ENCODE measurements around the gene THY1.

Gene THY1

GRCh38 chr11:119424276-119424675 is 1.3 kb upstream of the THY1 start:
- Histone ChIP-seq H3K27me3 (peaks cover 63% of the 10 kb centered on the region), H3K27ac (no peak overlapping the region), H3K36me3 (no peaks in the 10 kb centered on the region), H3K4me1 (ENCODE audit: control insufficient read depth in 1 of 2, insufficient read depth in 1 of 2, low read depth in 1 of 2, low read length in 1 of 2) (no peaks in the 10 kb centered on the region), H3K9me3 (no peaks in the 10 kb centered on the region), H3K4me3 (ENCODE audit: low read depth in 1 of 2, low read length in 1 of 2) (no peak overlapping the region)
- TF ChIP-seq CTCF (IDR thresholded peaks at IDR 0.05), result no peak

GRCh38 chr11:119423509-119424254 is 710 bp upstream of the THY1 start:
- no peak overlapping the region for H3K27ac ChIP-seq
- TF ChIP-seq CTCF (IDR thresholded peaks at IDR 0.05), result no peak
- no peaks in the 10 kb centered on the region for H3K9me3 ChIP-seq
- peaks cover 63% of the 10 kb centered on the region for H3K27me3 ChIP-seq
- no peaks in the 10 kb centered on the region for H3K36me3 ChIP-seq
- H3K4me1 ChIP-seq (ENCODE audit: control insufficient read depth in 1 of 2, insufficient read depth in 1 of 2, low read depth in 1 of 2, low read length in 1 of 2), result no peaks in the 10 kb centered on the region
- H3K4me3 ChIP-seq (ENCODE audit: low read depth in 1 of 2, low read length in 1 of 2), result no peak overlapping the region

- no peak overlapping the region for H3K27ac ChIP-seq
- no peaks in the 10 kb centered on the region for H3K36me3 ChIP-seq
- H3K4me3 ChIP-seq (ENCODE audit: low read depth in 1 of 2, low read length in 1 of 2), result no peak overlapping the region
- no peak for TF ChIP-seq CTCF (IDR thresholded peaks at IDR 0.05)
- H3K9me3 ChIP-seq, result no peaks in the 10 kb centered on the region
- H3K4me1 ChIP-seq (ENCODE audit: control insufficient read depth in 1 of 2, insufficient read depth in 1 of 2, low read depth in 1 of 2, low read length in 1 of 2), result no peaks in the 10 kb centered on the region
- peaks cover 63% of the 10 kb centered on the region for H3K27me3 ChIP-seq
Measured at GRCh38 chr11:119421941-119422808, 797 bp downstream of the THY1 start.

GRCh38 chr11:119421351-119421750 is 1.6 kb downstream of the THY1 start:
- TF ChIP-seq CTCF (IDR thresholded peaks at IDR 0.05), result no peak
- Histone ChIP-seq H3K9me3 (no peaks in the 10 kb centered on the region), H3K4me3 (ENCODE audit: low read depth in 1 of 2, low read length in 1 of 2) (no peak overlapping the region), H3K27me3 (peaks cover 63% of the 10 kb centered on the region), H3K27ac (no peak overlapping the region), H3K36me3 (no peaks in the 10 kb centered on the region), H3K4me1 (ENCODE audit: control insufficient read depth in 1 of 2, insufficient read depth in 1 of 2, low read depth in 1 of 2, low read length in 1 of 2) (no peaks in the 10 kb centered on the region)

GRCh38 chr11:119420631-119421030 is 2.3 kb downstream of the THY1 start:
- TF ChIP-seq CTCF (IDR thresholded peaks at IDR 0.05), result no peak
- peaks cover 63% of the 10 kb centered on the region for H3K27me3 ChIP-seq
- no peak overlapping the region for H3K27ac ChIP-seq
- H3K9me3 ChIP-seq, result no peaks in the 10 kb centered on the region
- no peak overlapping the region for H3K4me3 ChIP-seq (ENCODE audit: low read depth in 1 of 2, low read length in 1 of 2)
- H3K4me1 ChIP-seq (ENCODE audit: control insufficient read depth in 1 of 2, insufficient read depth in 1 of 2, low read depth in 1 of 2, low read length in 1 of 2), result no peaks in the 10 kb centered on the region
- no peaks in the 10 kb centered on the region for H3K36me3 ChIP-seq

All from neutrophil (primary cell).